H9 (cell line): Measurements from ENCODE around the gene DUSP2. TPM values are rescaled to one million over a fixed set of nuclear protein-coding genes. Genes with fewer than 3 reads are reported as not detected.

ENCODE experiments used
- DNase-seq: peaks from one replicate; pipeline ENCODE4 v3.0.0-alpha.2; 2017
- H2AFZ ChIP-seq: one replicate; pipeline ENCODE4 v1.6.1; 2013; ENCODE audit warnings: mild to moderate bottlenecking, low read length, control low read depth, moderate library complexity
- H2AK5ac ChIP-seq: 2 replicates; pipeline ENCODE4 v1.6.1; 2013; ENCODE audit warnings: low read length, control low read depth, mixed read lengths; ENCODE audit not compliant: insufficient read length
- H2BK120ac ChIP-seq: one replicate; pipeline ENCODE4 v1.6.1; 2013; ENCODE audit warnings: low read depth, mild to moderate bottlenecking, low read length, control low read depth, inconsistent platforms; ENCODE audit not compliant: poor library complexity, severe bottlenecking
- H2BK12ac ChIP-seq: 2 replicates; pipeline ENCODE4 v1.6.1; 2013; ENCODE audit warnings: low read length, control low read depth, mixed read lengths, low read depth; ENCODE audit not compliant: insufficient read length
- H2BK15ac ChIP-seq: 2 replicates; pipeline ENCODE4 v1.6.1; 2013; ENCODE audit warnings: low read depth, low read length, control low read depth
- H2BK20ac ChIP-seq: one replicate; pipeline ENCODE4 v1.6.1; 2013; ENCODE audit warnings: low read depth, mild to moderate bottlenecking, low read length, control low read depth, inconsistent platforms; ENCODE audit not compliant: poor library complexity, severe bottlenecking
- H2BK5ac ChIP-seq: 2 replicates; pipeline ENCODE4 v1.6.1; 2013; ENCODE audit warnings: low read length, control low read depth, mixed read lengths; ENCODE audit not compliant: insufficient read length
- H3K14ac ChIP-seq: 2 replicates; pipeline ENCODE4 v1.6.1; 2013; ENCODE audit warnings: low read length, control low read depth; ENCODE audit not compliant: insufficient read depth
- H3K18ac ChIP-seq: 2 replicates; pipeline ENCODE4 v1.6.1; 2013; ENCODE audit warnings: low read depth, mild to moderate bottlenecking, mixed read lengths, low read length, control low read depth; ENCODE audit not compliant: insufficient read length
- H3K23ac ChIP-seq: 2 replicates; pipeline ENCODE4 v1.6.1; 2013; ENCODE audit warnings: low read length, control low read depth, mixed read lengths, low read depth; ENCODE audit not compliant: insufficient read length
- H3K23me2 ChIP-seq: 2 replicates; pipeline ENCODE4 v1.6.1; 2013; ENCODE audit warnings: low read depth, mild to moderate bottlenecking, mixed read lengths, low read length, control low read depth; ENCODE audit not compliant: insufficient read length, poor library complexity, severe bottlenecking
- H3K27ac ChIP-seq: 2 replicates; pipeline ENCODE4 v1.5.1; 2013; ENCODE audit warnings: low read length, control low read depth, mixed read lengths, low read depth; ENCODE audit not compliant: insufficient read length
- H3K27me3 ChIP-seq: 2 replicates; pipeline ENCODE4 v1.6.1; 2013; ENCODE audit warnings: low read length, control low read depth, inconsistent platforms; ENCODE audit not compliant: insufficient read depth
- H3K4ac ChIP-seq: 2 replicates; pipeline ENCODE4 v1.6.1; 2013; ENCODE audit warnings: low read depth, mild to moderate bottlenecking, control low read depth, inconsistent platforms, low read length, moderate library complexity
- H3K4me1 ChIP-seq: 2 replicates; pipeline ENCODE4 v1.6.1; 2013; ENCODE audit warnings: low read length, control low read depth, inconsistent platforms; ENCODE audit not compliant: insufficient read depth
- H3K4me2 ChIP-seq: 2 replicates; pipeline ENCODE4 v1.6.1; 2013; ENCODE audit warnings: low read length, control low read depth, mixed read lengths; ENCODE audit not compliant: insufficient read length, insufficient read depth
- H3K56ac ChIP-seq: 2 replicates; pipeline ENCODE4 v1.6.1; 2013; ENCODE audit warnings: low read depth, mild to moderate bottlenecking, mixed read lengths, low read length, control low read depth; ENCODE audit not compliant: insufficient read length
- H3K79me1 ChIP-seq: 2 replicates; pipeline ENCODE4 v1.6.1; 2013; ENCODE audit warnings: low read depth, mild to moderate bottlenecking, moderate library complexity, low read length, control low read depth, inconsistent platforms; ENCODE audit not compliant: insufficient read depth, poor library complexity, severe bottlenecking
- H3K79me2 ChIP-seq: 2 replicates; pipeline ENCODE4 v1.6.1; 2013; ENCODE audit warnings: low read length, control low read depth, inconsistent platforms; ENCODE audit not compliant: insufficient read depth
- H3K9ac ChIP-seq: 2 replicates; pipeline ENCODE4 v1.6.1; 2013; ENCODE audit warnings: low read length, control low read depth, mixed read lengths; ENCODE audit not compliant: insufficient read length; ENCODE audit errors: extremely low read depth
- H3K9me3 ChIP-seq: one replicate; pipeline ENCODE4 v1.6.1; 2013; ENCODE audit warnings: low read depth, low read length, inconsistent platforms; ENCODE audit not compliant: control insufficient read depth
- H3T11ph ChIP-seq: one replicate; pipeline ENCODE4 v1.6.1; 2013; ENCODE audit warnings: mild to moderate bottlenecking, low read length, control low read depth, inconsistent platforms
- H4K20me1 ChIP-seq: one replicate; pipeline ENCODE4 v1.6.1; 2013; ENCODE audit not compliant: control insufficient read depth, insufficient read length, insufficient read depth
- H4K5ac ChIP-seq: 2 replicates; pipeline ENCODE4 v1.6.1; 2013; ENCODE audit warnings: low read depth, mild to moderate bottlenecking, mixed read lengths, low read length, control low read depth; ENCODE audit not compliant: insufficient read length
- H4K8ac ChIP-seq: replicated peaks from 2 replicates; pipeline ENCODE4 v1.6.1; 2013; ENCODE audit warnings: low read length, control low read depth, mixed read lengths, low read depth; ENCODE audit not compliant: insufficient read length
- H4K91ac ChIP-seq: 2 replicates; pipeline ENCODE4 v1.6.1; 2013; ENCODE audit warnings: low read depth, mild to moderate bottlenecking, moderate library complexity, mixed read lengths, low read length, control low read depth; ENCODE audit not compliant: insufficient read length
- H3K27ac Mint-ChIP-seq, 3 experiments: 2 replicates in 2 of 3; 3 replicates in 1 of 3; pipeline ENCODE4 v1.8.0; 2020 to 2021; ENCODE audit warnings: mixed read lengths in 3 of 3, mild to moderate bottlenecking in 1 of 3, moderate library complexity in 1 of 3
- H3K27me3 Mint-ChIP-seq: 2 replicates; pipeline ENCODE4 v1.8.0; 2021; ENCODE audit warnings: low read depth, mild to moderate bottlenecking, moderate library complexity, mixed read lengths
- H3K36me3 Mint-ChIP-seq, 3 experiments: 2 replicates in 2 of 3; 3 replicates in 1 of 3; pipeline ENCODE4 v1.8.0; 2020 to 2021; ENCODE audit warnings: low read depth in 3 of 3, mixed read lengths in 3 of 3; ENCODE audit not compliant: insufficient read depth in 1 of 3
- H3K4me1 Mint-ChIP-seq, 2 experiments: 2 replicates each; pipeline ENCODE4 v1.8.0; 2020; ENCODE audit warnings: mixed read lengths in 2 of 2
- H3K4me3 Mint-ChIP-seq, 2 experiments: 2 replicates in 1 of 2; 3 replicates in 1 of 2; pipeline ENCODE4 v1.8.0; 2020 to 2021; ENCODE audit warnings: mild to moderate bottlenecking in 2 of 2, mixed read lengths in 2 of 2, moderate library complexity in 1 of 2
- H3K9me3 Mint-ChIP-seq, 2 experiments: 2 replicates in 1 of 2; 3 replicates in 1 of 2; pipeline ENCODE4 v1.8.0; 2020; ENCODE audit warnings: mild to moderate bottlenecking in 2 of 2, mixed read lengths in 2 of 2, moderate library complexity in 1 of 2
- CTCF ChIP-seq: fragments of 200-600 bp; sonication (generic); conservative IDR thresholded peaks from 3 replicates; pipeline ENCODE4 v1.8.0; 2021; ENCODE audit warnings: antibody characterized with exemption, mild to moderate bottlenecking
- WGBS: extraction: QIAGEN DNeasy Blood & Tissue Kit; methylation state at CpG from one replicate; pipeline ENCODE4 v1.1.7; 2013; ENCODE audit warnings: missing lambda C conversion rate, low lambda C conversion rate, mixed read lengths; ENCODE audit not compliant: insufficient read length; ENCODE audit errors: extremely low coverage; 5-methylcytosine and 5-hydroxymethylcytosine counted together
- total RNA-seq: library from RNA; stranded (reverse); gene quantifications from 2 replicates; pipeline ENCODE4 v1.2.1, GENCODE V29; 2021

The DUSP2 gene
- total RNA-seq, 1 experiment from 2014 or later = 14.9 TPM

GRCh38 chr2:96139181-96139758, 6.0 kb downstream of the DUSP2 start:
- TF ChIP-seq CTCF = no peak
- no peak overlapping the region for H2AK5ac ChIP-seq
- no peaks in the 10 kb centered on the region for H4K20me1 ChIP-seq
- H3K4ac ChIP-seq = no peak overlapping the region
- no peak overlapping the region for H3K14ac ChIP-seq
- no peak overlapping the region for H2BK12ac ChIP-seq
- H3K9ac ChIP-seq = no peak overlapping the region
- Mint-ChIP-seq H3K27ac (no peak overlapping the region), H3K9me3 (no peaks in the 10 kb centered on the region), H3K4me1 (peaks cover 18% of the 10 kb centered on the region in 2 experiments), H3K36me3 (peaks cover 0 to 15% (median 0%) of the 10 kb centered on the region in 3 experiments; a peak in 2 of 7 replicates), H3K27me3 (peaks cover 21% of the 10 kb centered on the region), H3K4me3 (no peak overlapping the region; a peak in 1 of 5 replicates)
- peak overlapping the region; percentile 4 for H3K4me2 ChIP-seq
- H3K27me3 ChIP-seq = no peaks in the 10 kb centered on the region
- H2BK15ac ChIP-seq = no peak overlapping the region
- no peak overlapping the region for H3K56ac ChIP-seq
- no peaks in the 10 kb centered on the region for H3K79me1 ChIP-seq
- H3K79me2 ChIP-seq = no peaks in the 10 kb centered on the region
- no peaks in the 10 kb centered on the region for H3K9me3 ChIP-seq
- no peak overlapping the region for H4K5ac ChIP-seq
- H3K23me2 ChIP-seq = no peaks in the 10 kb centered on the region
- H3T11ph ChIP-seq = no peak overlapping the region
- H3K4me1 ChIP-seq = no peaks in the 10 kb centered on the region
- H4K91ac ChIP-seq = no peak overlapping the region
- H3K27ac ChIP-seq = no peak overlapping the region
- no peak for DNase-seq
- no peak overlapping the region for H2BK20ac ChIP-seq
- no peak overlapping the region for H4K8ac ChIP-seq
- H2AFZ ChIP-seq = no peak overlapping the region
- H3K23ac ChIP-seq = no peak overlapping the region
- H2BK120ac ChIP-seq = no peak overlapping the region
- H3K18ac ChIP-seq = no peak overlapping the region
- no peak overlapping the region for H2BK5ac ChIP-seq
- no CpG with 5 or more reads among the region's 7 CpGs for WGBS
